LNCaP clone FGC (cell line): ENCODE data around the gene ACHE.
"Not testable (repeated sequence)": the region's sequence is repeated elsewhere in the genome, so short reads cannot be mapped to it uniquely, and the experiment has no call there.

Experiments used
- DNase-seq: peaks from one replicate; pipeline ENCODE4 v3.0.0-alpha.2; 2011; ENCODE audit warnings: low read depth
- H3K4me3 ChIP-seq: 2 replicates; pipeline ENCODE4 v1.5.1; 2011; ENCODE audit warnings: mild to moderate bottlenecking, low read depth, low read length, control low read depth
- CTCF ChIP-seq: IDR thresholded peaks from 2 replicates; pipeline ENCODE4 v1.5.1; 2012; ENCODE audit warnings: mild to moderate bottlenecking; ENCODE audit not compliant: control insufficient read depth, insufficient read depth; ENCODE audit errors: extremely low read depth

ACHE gene

DNA sequence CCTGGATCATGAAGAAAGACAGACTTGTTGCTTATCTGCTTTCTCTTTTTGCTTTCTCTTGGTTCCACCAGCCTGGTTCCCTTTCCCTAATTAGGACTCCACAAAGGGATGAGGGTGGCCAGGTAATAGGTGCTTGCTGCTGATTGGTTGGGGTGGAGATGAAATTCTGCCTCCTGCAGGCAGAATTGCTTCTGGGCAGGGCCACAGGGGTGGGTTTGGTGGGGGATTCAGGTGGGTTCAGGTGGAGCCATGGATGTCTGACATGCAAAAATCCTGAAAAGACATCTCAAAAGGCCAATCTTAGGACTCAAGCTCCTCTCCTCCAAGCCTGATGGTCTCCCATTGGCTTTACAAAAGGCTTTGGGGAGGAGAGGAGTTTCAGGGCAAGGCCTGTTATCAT lies 25.4 kb upstream of the ACHE start:
- no peak for TF ChIP-seq CTCF
- no peak for DNase-seq
- no peak overlapping the region for H3K4me3 ChIP-seq

DNA sequence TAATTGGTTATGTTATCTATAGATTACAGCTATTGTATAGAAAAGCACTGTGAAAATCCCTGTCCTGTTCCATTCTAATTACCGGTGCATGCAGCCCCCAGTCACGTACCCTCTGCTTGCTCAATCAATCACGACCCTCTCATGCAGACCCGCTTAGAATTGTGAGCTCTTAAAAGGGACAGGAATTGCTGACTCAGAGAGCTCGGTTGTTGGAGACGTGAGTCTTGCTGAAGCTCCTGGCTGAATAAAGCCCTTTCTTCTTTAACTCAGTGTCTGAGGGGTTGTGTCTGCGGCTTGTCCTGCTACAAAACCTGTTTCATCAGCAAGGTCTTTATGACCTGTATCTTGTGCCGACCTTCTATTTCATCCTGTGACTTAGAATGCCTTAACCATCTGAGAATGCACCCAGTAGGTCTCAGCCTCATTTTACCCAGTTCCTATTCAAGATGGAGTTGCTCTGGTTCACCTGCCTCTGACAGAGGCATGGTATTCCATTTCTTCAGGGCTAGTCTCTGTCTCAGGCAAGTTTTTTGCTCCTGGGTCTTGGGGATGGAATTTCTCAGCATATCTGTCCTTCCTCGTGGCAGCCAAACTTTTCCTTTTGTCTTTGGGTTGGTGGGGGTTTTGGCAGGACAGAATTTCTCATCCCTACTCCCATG lies 24.2 kb upstream of the ACHE start:
- DNase-seq, H3K4me3 ChIP-seq: not testable (repeated sequence)

- DNase-seq, H3K4me3 ChIP-seq: not testable (repeated sequence)
These were observed 23.6 kb upstream of the ACHE start for GRCh38 chr7:100919335-100919734.

DNA sequence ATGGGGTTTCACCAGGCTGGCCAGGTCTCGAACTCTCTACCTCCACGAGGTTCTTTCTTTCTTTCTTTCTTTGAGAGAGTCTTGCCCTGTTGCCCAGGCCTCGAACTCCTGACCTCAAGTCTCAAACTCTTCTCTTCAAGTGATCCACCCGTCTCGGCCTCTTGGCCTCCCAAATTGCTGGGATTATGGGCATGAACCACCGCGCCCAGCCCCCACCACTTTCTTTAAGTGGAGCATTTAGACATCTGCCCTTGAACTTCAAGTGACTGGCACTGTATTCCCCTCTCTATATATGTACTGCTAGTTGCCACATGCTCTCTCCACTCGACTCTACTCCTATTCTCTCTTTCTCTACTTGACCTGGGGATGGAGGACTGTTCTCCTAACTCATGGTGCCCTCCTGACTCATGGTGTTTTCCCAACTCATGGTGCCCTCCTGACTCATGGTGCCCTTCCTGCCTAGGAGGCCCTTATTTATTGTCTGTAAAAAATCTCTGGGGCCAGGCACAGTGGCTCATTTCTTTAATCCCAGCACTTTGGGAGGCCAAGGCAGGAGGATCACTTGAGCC lies 19.3 kb upstream of the ACHE start:
- no peak for TF ChIP-seq CTCF
- H3K4me3 ChIP-seq: no peak overlapping the region
- DNase-seq: no peak

DNA sequence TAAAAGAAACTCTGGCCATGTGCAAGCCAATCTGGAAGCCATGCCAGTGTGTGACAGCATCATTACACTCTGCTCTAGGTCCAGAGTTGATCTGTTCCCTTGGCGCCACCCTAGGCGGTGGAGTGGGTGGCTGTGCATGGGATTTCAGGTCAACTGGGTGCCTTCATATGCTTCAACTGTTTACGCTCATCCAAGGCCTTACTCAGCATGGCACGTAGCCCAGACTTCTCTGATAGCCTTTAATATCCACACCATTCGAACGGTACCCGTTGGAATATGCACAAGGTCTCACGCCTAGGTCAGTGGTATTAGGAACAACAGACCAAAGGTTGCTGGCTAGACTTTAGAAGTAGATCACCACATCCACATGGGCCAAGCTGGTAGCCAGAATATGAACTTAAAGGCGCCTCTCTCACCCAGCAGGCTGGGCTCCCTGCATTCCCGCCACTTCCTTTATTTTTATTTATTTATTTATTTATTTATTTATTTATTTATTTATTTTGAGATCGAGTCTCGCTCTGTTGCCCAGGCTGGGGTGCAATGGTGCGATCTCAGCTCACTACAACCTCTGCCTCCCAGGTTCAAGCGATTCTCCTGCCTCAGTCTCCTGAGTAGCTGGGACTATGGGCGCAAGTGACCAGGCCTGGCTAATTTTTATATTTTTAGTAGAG lies 18.7 kb upstream of the ACHE start:
- no peak overlapping the region for H3K4me3 ChIP-seq
- TF ChIP-seq CTCF: no peak
- no peak for DNase-seq

GRCh38 chr7:100911484-100911883 lies 15.8 kb upstream of the ACHE start:
- DNase-seq: no peak
- no peak for TF ChIP-seq CTCF

DNA sequence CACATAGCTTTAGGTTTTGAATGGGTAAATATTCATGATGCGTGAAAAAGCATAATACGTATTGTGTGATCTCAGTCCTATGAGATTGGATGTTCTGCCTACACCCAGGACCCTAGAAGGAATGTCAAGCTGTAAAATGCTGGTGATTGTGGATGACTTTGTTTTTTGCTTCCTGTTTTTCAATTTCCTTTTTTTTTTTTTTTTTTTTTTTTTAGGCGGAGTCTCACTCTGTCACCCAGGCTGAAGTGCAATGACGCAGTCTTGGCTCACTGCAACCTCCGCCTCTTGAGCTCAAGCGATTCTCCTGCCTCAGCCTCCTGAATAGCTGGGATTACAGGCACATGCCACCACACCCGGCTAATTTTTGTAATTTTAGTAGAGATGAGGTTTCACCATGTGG lies 14.8 kb upstream of the ACHE start:
- not testable (repeated sequence) for H3K4me3 ChIP-seq, DNase-seq

More at GRCh38 chr7:100911484-100911883, 15.8 kb upstream of the ACHE start:
- no peak overlapping the region for H3K4me3 ChIP-seq

DNA sequence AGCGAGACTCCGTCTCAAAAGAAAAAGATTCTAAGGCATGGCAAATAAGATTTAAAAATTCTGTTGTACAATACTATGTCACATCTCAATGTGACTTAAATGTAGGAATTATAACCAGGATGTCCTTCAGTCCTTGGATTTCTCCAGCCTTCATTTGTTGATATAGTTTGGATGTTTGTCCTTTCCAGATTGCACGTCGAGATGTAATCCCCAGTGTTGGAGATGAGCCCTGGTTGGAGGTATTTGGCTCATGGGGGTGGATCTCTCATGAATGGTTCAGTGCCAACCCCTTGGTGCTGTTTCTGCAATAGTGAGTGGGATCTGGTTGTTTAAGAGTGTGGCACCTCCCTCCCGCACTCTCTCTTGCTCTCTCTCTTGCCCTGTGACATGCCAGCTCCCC lies 12.8 kb upstream of the ACHE start:
- no peak for DNase-seq
- TF ChIP-seq CTCF: no peak
- H3K4me3 ChIP-seq: no peak overlapping the region
